Activated CD4-positive, alpha-beta T cell treated with anti-CD3 and anti-CD28 coated beads for 4 hours (primary cell): ENCODE data around the gene ZNF292.
A peak's percentile ranks its signal among the peaks of the same experiment; 100 is the strongest.
"Not testable (repeated sequence)": the region's sequence is repeated elsewhere in the genome, so short reads cannot be mapped to it uniquely, and the experiment has no call there.

Experiments
- DNase-seq, 2 donors: peaks; one replicate each; pipeline ENCODE4 v3.0.0-alpha.2; 2020

The ZNF292 gene

DNA sequence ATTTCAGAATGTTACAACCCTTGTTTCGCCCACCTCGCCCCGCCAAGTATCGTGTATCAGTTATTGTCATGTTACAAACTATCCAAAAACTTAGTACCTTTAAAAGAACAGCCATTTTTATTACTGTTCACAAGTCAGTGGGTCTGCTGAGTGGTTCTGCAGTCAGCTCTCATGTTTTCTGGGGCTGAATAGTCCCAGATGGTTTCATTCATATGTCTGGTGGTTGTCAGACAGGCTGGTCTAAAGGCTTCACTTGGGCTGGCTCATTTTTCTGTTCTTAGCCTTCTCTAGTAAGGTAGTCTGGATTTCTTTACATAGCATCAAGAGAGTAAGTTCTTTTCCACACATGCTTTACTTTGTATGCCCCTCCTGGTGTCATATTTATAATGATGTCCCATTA is 8.6 kb downstream of the ZNF292 start:
- no peak for DNase-seq

DNA sequence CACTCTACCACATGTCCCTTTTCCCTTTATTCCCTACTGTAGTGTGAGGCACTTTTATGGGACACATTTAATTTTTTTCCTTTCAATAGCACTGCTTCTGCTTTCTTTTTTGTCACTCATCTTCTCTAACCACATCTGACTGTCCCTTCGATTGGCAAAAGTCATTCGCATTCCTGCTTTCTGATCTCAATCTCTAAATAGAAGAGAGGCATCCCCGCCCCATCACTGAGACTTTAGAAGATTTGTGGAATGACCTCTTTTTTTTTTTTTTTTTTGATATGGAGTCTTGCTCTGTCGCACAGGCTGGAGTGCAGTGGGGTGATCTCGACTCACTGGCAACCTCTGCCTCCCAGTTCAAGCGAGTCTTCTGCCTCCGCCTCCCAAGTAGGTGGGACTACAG is 9.1 kb downstream of the ZNF292 start:
- DNase-seq, result no peak

DNA sequence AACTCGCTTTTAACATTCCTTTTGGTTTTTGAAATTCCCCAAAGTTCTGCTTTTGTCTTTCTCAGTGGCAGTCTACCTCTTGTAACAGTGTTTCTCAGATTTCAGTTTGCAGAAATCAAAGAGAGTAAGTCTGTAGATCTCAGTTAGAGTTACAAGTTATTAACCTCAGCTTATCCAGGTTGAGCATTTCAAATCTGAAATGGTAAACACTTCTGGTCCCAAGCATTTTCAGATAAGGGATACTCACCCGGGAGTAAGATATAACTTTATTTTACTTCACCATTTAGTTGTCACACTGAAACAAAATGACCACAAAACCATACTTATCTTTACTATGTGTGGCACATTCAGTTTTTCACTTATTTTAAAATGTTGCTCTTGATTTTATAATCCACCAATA is 9.8 kb downstream of the ZNF292 start:
- DNase-seq, result no peak

DNA sequence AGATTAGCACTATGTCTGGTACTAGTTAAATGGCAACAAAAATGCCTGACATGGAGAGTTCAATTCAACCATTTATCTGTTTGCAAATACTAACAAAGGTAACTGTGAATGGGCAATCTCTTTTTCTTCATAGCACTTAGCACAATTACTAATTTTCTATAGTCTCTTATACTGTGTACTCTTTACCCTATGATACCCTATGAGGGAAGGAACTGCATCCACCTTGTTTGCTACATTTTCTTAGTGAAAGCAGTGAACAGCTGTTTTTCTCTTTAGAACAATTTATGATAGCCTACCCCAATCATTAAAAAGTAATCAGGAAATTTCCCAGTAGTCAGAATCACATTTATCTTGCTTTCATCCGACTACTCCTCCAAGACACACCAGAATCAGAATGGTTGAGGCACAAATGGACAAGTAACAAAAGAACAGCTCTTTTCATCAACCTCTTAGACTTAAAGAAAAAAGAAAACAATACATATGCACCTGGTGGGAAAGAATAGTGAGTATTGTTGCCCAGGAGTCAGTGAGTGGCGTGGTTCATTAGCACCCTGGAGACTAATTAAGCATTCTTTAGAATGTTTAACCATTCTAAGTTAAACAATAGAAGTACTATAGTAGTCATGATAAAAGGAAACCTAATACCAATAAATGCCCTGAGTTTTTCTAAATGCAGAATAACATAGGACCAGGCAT is 16.7 kb downstream of the ZNF292 start:
- no peak for DNase-seq

DNA sequence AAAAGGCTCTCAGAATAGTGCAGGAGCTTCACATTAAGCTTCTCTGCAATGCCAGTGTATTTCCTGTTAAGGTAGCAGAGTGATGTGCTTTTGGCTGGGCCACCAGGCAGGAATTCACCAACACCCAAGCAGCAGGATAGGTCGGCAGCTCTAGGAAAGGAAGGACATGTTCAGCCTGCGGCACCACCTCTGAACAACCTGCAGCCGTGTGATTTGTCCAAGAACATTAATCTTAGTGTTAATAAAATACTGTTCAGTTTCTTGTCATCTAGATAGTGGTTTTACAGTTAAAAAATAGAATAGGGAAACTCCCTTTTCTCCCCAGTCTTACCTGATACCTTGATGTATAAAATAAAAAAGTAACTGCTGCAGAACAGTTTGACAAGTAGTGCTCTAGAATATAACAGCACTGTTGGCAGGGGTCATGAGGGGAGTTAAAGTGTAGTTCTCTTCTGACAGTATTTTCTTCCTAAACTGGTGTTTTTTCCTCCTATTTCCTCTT is 18.8 kb downstream of the ZNF292 start:
- DNase-seq, result no peak

DNA sequence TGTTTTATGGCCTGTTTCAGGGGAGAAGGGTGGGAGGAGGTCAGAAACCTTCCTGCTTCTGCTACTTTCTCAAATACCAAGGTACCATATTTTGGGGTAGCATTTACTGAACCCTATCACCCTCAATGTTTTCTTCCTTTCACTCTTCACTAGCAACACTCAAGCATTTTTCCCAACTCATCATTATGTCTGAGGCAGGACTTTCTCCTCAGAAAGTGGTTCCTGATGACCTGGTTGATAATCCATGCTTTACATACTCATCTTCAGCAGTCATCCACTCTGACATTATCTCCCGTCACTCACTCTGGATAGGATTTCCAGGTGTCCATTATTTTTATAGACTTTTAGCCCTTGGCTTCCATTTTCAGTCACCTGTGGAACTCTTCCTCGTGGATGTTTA is 21.1 kb downstream of the ZNF292 start:
- DNase-seq, result no peak

DNA sequence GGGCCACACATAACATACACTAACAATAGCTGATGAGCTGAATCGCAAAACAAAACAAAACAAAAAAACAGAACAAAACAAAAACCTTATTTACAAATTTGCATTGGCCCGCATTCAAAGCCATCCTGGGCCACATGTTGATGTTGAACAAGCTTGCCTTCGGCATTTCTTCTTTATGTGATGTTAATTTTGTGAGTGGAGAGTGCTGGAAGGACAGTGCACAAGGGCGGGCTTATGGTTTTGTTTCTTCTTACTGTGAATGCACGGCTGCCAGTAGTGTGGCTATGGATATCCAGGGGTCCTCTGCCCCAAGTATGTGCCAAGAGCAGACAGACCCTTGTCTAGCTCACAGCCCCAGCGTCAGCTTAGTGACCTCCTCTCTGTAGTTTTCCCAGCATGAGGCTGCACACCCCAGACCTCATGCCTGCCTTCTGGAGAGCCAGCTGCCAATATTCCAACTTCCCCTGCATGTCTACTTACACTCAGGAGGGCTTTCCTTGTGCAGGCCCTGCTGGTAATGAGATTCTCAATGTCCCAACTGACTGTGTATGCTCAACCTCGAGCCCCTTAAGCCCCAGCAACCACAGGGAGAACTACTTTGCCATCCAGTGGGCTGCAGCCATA is 24.9 kb downstream of the ZNF292 start:
- no peak for DNase-seq

DNA sequence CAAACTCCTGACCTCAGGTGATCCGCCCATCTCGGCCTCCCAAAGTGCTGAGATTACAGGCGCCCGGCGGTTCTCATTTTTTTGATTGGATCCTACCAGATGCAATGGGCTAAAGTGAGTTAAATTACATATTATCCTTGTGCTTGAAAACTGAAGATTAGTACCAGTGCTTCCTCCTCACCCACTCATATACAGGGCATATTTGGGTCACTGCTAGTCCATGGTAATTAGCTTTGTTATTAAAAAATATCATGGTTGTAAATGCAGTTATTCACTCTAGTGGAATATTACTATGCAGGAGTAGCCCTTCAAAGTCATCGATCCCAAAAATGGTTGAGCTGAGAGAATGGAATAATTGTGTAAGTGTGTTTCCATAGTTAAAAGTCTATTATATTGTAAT is 26.5 kb downstream of the ZNF292 start:
- DNase-seq, result no peak

DNA sequence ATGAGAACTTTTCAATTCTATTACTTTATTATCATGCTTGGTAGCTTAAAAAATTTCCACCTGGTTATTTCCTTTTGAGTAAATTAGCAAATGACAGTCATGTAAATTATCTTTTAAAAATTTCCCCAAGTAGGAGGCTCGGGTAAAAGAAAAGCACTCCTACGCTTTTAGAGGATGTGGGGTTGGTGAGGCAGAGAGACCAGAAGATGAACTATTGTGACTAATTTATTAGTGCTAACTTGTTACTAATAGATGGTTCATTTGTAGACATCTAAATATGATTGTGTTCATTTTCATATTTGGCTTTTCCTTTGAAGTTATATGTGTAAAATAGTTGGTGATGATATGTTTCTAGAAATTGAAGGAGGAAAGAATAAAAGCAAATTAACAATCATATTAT is 27.0 kb downstream of the ZNF292 start:
- DNase-seq, result peak; percentile 12 to 21

DNA sequence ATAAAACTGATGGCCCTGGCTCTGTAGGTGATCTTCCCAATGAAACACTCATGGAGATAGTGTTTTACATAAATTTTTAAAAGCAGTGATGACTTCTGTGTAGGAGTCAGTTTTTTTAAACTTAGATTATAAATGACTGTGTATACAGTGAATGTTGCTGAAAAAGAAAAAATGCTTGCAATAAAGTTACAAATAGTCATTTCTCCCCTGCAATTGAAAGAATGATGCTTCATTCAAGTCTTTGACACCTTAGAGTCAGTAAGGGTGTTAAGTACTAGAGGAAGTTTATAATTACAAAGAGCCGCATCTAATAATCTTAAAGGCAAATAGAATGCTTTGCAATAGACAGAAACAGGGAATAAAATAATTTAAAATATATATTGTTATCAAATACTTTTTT is 27.6 kb downstream of the ZNF292 start:
- DNase-seq, result no peak

DNA sequence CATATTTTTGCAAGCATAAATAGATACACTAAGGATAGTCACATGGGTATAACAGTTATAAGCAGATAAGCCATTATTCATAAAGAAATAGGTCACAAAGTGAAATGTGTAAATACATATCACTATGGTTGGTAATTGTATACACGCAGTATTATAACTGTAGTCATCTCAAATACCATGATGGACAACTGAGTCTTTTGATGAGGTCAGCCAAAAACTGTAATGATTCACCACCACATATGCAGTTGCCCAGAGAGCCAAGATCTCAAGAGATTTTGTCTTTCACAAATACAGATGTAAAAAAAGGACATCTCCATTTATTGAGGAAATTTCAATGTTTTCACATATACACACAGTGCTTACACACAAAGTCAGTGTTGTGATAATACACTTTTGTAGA is 28.3 kb downstream of the ZNF292 start:
- no peak for DNase-seq

DNA sequence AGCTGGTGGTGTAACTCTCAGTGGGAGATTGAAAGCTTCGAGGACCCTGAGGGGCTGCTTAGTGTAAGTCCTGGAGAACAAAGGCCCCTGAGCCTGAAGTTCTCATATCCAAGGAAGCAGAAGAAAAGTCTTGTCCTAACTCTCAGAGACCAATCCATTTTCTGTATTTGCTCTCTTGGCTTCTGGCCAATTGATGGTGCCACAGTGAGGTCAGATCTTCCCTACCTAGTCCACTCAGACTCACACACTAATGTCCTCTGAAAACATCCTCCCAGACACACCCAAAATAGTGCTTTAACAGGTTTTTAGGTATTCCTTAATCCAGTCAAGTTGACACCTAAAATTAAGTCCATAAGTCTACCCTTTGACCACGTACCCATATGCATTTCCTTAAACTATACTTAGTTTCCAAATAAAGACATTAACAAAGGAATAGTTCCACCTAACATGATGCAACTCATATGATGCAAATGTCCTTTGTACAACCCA is 29.4 kb downstream of the ZNF292 start:
- no peak for DNase-seq

DNA sequence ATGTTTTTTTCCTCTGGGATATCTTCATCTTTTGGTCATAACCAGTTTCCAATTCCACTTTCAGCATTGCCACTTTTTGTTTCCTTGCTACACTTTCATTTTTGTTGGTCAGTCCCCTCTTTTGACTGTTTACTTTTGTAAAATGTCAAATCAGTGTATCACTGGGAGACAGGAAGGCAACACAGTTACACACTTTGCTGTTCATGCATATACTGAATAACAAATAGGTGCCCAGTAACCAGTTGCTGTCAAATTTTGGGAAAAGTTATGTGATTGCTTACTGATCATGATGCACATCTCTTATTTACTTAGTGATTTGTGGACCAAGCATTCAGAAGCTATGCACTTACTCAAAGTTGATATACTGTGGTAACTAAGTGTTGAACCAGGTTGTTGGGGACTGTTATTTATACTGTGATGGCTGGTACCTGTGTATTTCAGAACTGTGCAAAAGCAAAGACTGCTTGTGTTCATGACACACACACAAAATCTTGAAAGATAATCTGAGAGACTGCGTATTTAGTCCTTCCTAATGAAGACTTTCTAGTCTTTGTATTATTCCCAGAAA is 41.0 kb downstream of the ZNF292 start:
- no peak for DNase-seq

DNA sequence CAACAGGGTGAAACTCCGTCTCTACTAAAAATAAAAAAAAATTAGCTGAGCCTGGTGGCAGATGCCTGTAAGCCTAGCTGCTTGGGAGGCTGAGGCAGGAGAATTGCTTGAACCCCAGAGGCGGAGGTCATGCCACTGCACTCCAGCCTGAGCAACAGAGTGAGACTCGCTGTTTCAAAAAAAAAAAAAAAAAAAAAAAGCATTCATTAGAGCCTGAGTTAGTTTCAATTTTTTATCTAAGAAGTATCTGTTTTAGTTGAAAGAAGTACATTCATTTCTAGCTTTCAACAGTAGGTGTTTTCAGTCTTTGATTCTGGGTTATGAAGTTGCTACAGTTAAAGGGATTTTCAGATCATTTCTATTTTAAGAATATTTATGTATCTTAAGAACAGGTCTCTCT is 42.2 kb downstream of the ZNF292 start:
- DNase-seq, result no peak

DNA sequence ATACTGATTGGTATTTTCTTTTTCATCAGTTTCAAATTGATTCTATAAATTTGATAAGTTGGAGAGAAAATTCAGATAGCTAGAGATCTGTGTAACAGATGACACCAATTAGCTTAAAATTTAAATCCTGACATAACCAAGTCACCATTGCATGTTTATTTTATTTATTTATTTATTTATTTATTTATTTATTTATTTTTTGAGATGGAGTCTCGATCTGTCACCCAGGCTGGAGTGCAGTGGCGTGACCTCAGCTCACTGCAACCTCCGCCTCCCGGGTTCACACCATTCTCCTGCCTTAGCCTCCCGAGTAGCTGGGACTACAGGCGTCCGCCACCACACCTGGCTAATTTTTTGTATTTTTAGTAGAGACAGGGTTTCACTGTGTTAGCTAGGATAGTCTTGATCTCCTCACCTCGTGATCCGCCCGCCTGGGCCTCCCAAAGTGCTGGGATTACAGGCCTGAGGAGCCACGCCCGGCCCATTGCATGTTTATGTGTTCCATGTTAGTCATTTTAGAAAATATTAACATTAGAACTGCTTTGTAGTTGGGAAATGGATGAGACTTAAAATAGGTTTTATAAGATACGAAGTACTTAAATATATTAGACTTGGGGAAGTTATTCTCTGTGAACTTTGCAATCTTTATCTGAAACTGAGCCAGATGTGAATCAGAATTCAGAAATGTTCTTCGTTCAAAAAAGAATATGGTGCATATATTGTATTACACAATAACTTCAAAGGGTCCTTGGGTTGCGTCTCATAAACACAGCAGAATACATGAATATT is 42.9 kb downstream of the ZNF292 start:
- DNase-seq, result not testable (repeated sequence)

DNA sequence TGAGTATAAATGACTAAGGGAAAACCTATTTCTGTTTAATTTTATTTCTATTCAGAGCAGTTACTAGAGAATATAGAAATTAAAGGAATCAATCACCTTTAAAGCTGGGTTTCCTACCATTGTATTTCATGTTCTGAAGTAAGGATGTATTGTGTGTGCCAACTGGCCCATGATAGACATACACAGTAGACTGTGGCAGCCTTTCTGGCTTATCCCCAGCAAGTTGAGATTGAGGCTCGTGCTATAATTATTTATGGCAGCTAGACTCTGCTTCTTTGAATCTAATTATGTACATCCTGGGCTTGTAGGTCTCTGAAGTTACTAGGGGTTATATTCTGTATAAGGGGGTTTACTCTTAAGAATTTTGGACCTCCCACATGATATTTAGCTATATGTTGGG is 44.4 kb downstream of the ZNF292 start:
- DNase-seq, result no peak

DNA sequence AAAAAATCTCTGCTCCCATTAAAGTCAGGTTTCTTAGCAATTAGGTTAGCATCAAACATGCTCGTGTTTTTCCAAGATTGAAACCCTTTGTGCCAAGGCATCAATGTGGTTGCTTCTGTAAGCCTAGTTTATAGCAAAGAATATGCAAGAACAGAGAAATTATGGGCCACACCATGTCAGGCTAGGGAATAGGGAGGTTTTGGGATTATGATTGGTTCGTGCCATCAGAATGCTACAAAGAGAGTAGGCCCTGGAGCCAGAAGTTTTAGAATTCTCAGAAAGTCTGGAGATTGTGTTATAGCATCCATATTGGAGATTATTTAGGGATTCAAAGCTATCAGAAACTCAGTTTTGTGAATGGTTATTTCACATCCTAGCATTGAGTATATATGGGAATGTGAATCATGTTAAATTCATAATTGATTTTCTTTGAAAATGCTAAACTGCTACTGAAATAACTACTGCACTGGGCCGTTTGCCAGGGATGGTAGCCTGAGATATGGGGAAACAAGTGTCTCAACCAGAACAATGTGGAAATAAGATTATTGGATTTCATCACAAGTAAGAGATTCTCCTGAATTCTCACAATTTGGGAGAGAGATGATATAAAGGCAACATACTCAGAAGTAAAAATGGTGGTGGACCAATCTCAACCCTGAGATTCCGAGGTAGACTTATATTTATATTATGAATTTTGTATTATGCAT is 45.3 kb downstream of the ZNF292 start:
- no peak for DNase-seq

DNA sequence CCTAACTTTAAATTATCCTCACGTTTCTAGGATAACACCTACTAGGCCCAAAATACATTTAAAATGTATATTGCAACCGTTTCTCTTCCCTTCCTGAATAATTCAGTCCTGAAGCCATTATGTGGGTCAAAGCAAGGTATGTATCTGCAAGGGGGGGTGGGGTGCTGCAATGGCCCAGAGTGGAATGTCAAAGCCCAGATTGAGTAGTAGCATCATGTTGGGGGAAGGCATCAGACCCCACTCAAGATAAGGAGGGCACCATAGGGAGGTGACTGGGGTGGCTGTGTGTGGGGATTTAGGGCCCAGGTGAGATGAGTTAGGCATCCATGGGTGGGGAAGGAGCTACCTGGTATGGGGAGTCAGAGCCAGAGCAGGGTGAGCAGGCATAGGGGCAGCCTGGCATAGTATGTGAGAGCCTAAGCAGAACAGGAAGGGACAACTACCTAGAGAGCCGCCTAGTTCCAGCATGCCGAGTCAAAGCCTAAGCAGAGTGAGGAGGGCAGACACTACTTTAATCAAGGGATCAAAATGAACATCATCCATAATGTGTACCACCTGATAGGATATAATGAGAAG is 48.2 kb downstream of the ZNF292 start:
- DNase-seq, result no peak

DNA sequence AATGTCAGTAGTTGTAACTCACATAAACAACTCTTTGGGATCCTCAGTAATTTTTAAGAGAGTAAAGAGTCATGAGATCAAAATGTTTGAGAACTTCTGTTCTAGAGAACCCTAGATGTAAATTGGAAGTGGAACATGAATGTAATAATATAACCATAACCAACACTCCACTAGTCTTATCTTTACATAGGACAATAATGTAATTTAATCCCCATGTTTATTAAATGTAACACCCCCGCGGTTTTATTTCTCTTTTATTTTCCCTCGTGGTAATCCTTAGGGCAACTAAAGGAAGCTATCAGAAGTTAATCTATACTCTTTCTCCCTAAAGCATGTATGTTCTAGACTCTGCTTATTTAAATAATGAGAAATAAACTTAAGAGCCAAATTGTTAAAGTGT is 54.4 kb downstream of the ZNF292 start:
- no peak for DNase-seq

DNA sequence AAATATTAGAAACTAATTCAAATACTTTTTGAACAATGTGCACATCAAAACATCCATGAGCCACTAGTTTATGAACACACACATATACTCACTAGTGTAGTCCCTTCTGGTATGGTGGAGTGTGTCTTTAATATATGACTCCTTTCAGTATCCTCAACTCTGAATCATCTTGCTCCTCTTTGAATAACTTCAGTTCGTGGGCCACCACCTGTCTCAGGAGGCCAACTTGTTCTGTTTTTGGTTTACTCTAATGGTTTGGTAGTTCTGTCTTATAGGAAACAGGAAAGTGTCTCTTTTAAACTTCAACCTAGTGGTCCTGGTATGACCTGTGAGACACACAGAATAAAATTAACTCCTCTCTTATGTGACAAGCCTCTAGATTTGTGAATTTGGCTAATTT is 55.6 kb downstream of the ZNF292 start:
- no peak for DNase-seq

DNA sequence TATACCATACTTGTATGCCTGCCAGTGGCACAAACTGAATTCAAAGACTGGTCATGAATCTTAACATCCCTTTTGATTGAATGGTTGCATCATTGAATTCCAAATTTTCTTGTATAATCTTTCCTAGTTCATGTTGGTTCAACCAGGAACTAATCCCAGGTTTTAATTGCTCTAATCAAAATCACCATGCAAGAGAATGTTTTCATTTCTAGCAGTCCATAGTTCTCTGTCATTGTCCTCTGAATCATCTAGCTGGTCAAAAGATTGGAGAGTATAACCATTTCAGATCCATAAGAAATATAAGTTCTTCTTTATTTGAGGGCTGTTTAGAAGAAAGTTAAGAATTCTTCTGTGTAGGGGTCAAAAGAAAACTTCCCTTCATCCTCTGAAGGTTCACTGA is 57.2 kb downstream of the ZNF292 start:
- DNase-seq, result no peak

DNA sequence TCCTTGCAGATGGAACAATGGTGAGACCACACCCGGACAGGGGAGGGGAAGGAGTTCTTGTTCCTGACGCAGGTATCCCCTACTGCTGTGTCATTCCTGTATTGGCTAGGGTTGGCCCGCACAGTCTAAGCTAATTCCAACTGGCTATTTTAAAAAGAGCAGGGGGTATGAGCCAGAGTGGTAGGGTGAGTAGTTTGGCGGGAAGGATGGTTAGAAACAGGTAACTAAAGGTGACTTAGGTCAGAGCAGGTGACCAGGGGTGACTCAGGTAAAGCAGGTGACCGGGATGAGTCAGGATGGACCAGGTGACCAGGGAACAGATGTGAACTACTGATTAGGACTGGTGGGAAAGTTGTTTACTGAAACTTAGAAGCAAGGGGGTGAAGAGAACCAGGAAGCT is 58.0 kb downstream of the ZNF292 start:
- DNase-seq, result no peak

DNA sequence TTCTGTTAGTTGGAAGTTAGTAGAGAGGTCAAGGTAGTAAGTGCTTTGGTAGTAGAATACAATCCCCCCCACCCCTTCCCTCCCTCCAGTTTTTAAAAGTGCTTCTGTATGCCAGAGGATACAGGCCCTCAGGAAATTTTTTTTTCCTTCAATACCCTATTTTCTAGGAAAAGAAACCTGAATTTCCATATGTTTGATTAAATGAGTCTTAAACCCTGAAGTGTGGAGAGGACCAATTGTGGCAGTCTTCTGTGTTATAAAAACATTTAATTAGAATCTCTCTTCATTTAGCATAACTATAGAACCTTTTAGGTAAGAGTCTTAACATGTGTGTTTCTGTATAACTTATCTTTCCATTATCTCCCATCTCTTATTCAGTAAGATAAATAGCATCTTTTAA is 59.5 kb downstream of the ZNF292 start:
- DNase-seq, result no peak
